ENCODE data around the gene TSPAN5. TPM values are rescaled to one million over a fixed set of nuclear protein-coding genes. Genes with fewer than 3 reads are reported as not detected.

Gene TSPAN5
- total RNA-seq, 3 donors from 2014 or later (not counting 1 experiment from before 2014, with no cell fraction given) = 6.8 to 13.7 (median 11.4) TPM

DNA sequence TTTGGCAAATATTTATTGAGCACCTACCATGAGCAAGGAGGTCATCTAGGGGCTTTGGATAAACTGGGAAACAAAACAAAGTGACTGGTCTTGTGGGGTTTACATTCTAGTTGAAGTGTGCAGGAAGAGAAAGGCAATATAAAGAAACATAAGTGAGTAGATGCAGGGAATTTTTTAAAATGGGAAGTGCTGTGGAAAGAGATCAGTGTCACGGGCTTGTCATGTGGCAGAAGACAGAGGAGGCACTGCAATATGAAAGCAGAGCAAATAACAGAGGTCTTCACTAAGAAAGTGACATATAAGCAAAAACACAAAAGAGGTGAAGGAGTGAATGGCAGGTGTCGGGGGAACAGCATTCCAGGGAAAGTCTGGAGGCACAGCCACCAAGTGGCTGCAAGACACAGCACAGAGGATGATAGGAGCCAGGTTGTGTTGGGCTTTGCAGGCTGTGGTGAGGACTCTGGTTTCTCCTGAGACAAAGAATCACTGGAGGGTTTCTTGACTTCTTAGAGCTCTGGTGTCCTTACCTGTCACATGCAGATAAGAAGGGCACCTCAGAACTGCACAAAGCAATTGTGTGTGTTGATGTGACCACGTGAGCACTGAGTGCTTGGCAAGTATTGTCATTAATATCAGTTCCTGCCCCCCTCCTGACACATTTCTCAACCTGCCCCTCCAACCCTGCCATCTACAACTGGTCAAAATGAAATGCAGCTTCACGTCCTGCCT, 143.5 kb downstream of the TSPAN5 start:
- no peak overlapping the region for H3K4me3 Mint-ChIP-seq
- H3K36me3 ChIP-seq (ENCODE audit: control insufficient read depth, insufficient read depth, low read length) = no peaks in the 10 kb centered on the region
- WGBS (ENCODE audit: insufficient coverage) = 84% methylated on average over 4 of the region's 4 CpGs
- H3K36me3 Mint-ChIP-seq = no peaks in the 10 kb centered on the region
- no peak overlapping the region for H3K4me3 ChIP-seq (ENCODE audit: low read length)
- peak overlapping the region in 1 of 2 donors; percentile 72 for H3K27ac Mint-ChIP-seq
- ATAC-seq = no peak
- no peak overlapping the region for H3K27ac ChIP-seq (ENCODE audit: low read length)
- no peaks in the 10 kb centered on the region for H3K9me3 Mint-ChIP-seq
- no peaks in the 10 kb centered on the region for H3K27me3 Mint-ChIP-seq (ENCODE audit: low read depth in 2 of 2)
- peaks cover 49 to 61% of the 10 kb centered on the region in 2 donors for H3K4me1 Mint-ChIP-seq
- H3K4me1 ChIP-seq (ENCODE audit: control insufficient read depth, insufficient read depth, low read length) = peaks cover 4% of the 10 kb centered on the region
- H3K9me3 ChIP-seq (ENCODE audit: control insufficient read depth, insufficient read depth, low read length) = peaks cover 8% of the 10 kb centered on the region
- DNase-seq = no peak
- TF ChIP-seq, protein P1, sequence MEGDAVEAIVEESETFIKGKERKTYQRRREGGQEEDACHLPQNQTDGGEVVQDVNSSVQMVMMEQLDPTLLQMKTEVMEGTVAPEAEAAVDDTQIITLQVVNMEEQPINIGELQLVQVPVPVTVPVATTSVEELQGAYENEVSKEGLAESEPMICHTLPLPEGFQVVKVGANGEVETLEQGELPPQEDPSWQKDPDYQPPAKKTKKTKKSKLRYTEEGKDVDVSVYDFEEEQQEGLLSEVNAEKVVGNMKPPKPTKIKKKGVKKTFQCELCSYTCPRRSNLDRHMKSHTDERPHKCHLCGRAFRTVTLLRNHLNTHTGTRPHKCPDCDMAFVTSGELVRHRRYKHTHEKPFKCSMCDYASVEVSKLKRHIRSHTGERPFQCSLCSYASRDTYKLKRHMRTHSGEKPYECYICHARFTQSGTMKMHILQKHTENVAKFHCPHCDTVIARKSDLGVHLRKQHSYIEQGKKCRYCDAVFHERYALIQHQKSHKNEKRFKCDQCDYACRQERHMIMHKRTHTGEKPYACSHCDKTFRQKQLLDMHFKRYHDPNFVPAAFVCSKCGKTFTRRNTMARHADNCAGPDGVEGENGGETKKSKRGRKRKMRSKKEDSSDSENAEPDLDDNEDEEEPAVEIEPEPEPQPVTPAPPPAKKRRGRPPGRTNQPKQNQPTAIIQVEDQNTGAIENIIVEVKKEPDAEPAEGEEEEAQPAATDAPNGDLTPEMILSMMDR (IDR thresholded peaks at IDR 0.05) = no peak
- intact Hi-C loops (cut with micrococcal nuclease) = no loop called here
- no peaks in the 10 kb centered on the region for H3K27me3 ChIP-seq (ENCODE audit: control insufficient read depth, insufficient read depth, low read length)

DNA sequence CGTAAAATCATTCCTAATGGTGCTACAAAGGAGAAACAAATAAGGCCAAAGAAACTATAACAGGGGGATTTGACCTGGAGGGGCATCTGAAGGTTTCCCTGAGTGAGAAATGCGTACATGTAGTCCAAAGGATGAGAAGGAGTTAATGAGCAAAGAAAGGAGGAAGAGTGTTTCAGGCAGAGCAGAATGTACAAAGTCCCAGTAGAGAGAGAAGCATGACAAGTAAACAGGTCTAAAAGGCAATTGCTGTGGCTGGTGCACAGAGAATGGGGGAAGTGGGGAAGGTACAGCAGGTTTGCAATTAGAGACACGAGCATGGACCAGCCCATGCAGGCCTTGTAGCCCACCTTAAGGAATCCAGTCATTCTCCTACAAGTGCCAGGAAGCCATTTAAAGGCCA, 145.5 kb downstream of the TSPAN5 start:
- 77% methylated on average over 3 of the region's 3 CpGs for WGBS (ENCODE audit: insufficient coverage)
- TF ChIP-seq, protein P1 (IDR thresholded peaks at IDR 0.05) = no peak
- Mint-ChIP-seq H3K27me3 (ENCODE audit: low read depth in 2 of 2) (no peaks in the 10 kb centered on the region), H3K4me1 (peaks cover 43 to 55% of the 10 kb centered on the region in 2 donors), H3K9me3 (no peaks in the 10 kb centered on the region), H3K36me3 (no peaks in the 10 kb centered on the region), H3K4me3 (no peak overlapping the region), H3K27ac (peak overlapping the region in 1 of 2 donors; percentile 11)
- intact Hi-C loops (cut with micrococcal nuclease) = no loop called here
- no peak overlapping the region for H3K27ac ChIP-seq (ENCODE audit: low read length)
- ATAC-seq (no peak), DNase-seq (no peak)
- H3K27me3 ChIP-seq (ENCODE audit: control insufficient read depth, insufficient read depth, low read length) = no peaks in the 10 kb centered on the region
- H3K4me1 ChIP-seq (ENCODE audit: control insufficient read depth, insufficient read depth, low read length) = no peaks in the 10 kb centered on the region
- H3K36me3 ChIP-seq (ENCODE audit: control insufficient read depth, insufficient read depth, low read length) = no peaks in the 10 kb centered on the region
- no peak overlapping the region for H3K4me3 ChIP-seq (ENCODE audit: low read length)
- H3K9me3 ChIP-seq (ENCODE audit: control insufficient read depth, insufficient read depth, low read length) = peaks cover 8% of the 10 kb centered on the region

DNA sequence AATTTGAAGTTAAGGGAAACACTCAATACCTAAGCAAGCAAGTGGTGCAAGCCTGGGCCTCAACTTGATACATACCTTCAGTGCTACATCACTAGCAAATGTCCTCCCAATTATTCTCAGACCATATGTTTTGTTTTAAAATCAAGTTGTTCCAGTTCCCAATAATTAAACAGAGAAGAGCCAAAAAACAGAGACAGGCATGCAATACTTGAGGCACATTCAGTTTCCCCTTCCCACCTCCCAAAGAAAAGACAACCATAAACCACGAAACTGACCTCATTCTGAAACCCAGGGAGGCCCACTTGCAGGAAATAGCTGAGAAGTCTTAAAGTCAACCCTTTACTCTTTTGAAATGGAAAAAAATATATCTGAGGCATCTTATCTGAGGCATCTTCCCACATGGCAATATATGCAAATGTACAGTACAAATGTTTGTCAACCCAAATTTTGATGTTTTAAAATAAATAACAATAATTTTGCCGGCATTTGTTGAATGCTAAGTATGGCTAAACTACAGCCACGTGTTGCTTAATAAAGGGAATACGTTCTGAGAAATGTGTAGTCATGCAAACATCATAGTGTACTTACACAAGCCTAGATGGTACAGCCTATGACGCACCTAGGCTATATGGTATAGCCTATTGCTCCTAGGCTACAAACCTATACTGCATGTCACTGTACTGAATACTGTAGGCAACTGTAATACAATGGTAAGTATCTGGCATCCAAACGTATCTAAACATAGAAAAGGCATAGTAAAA, 147.5 kb downstream of the TSPAN5 start:
- Histone ChIP-seq H3K4me3 (ENCODE audit: low read length) (no peak overlapping the region), H3K36me3 (ENCODE audit: control insufficient read depth, insufficient read depth, low read length) (peaks cover 2% of the 10 kb centered on the region), H3K27me3 (ENCODE audit: control insufficient read depth, insufficient read depth, low read length) (no peaks in the 10 kb centered on the region), H3K4me1 (ENCODE audit: control insufficient read depth, insufficient read depth, low read length) (no peaks in the 10 kb centered on the region), H3K27ac (ENCODE audit: low read length) (no peak overlapping the region), H3K9me3 (ENCODE audit: control insufficient read depth, insufficient read depth, low read length) (no peaks in the 10 kb centered on the region)
- Mint-ChIP-seq H3K27me3 (ENCODE audit: low read depth in 2 of 2) (no peaks in the 10 kb centered on the region), H3K4me3 (no peak overlapping the region), H3K9me3 (no peaks in the 10 kb centered on the region), H3K4me1 (peaks cover 34 to 45% of the 10 kb centered on the region in 2 donors), H3K27ac (no peak overlapping the region), H3K36me3 (no peaks in the 10 kb centered on the region)
- DNase-seq (no peak), ATAC-seq (no peak)
- intact Hi-C loops (cut with micrococcal nuclease) = no loop called here
- 67% methylated on average over 5 of the region's 6 CpGs for WGBS (ENCODE audit: insufficient coverage)
- TF ChIP-seq, protein P1 (IDR thresholded peaks at IDR 0.05) = no peak

Data from natural killer cell (primary cell).